Trophoblast cell (in vitro differentiated cells and primary cell): ENCODE results near the gene CFAP52.
"Not testable (repeated sequence)": the region's sequence is repeated elsewhere in the genome, so short reads cannot be mapped to it uniquely, and the experiment has no call there.

ENCODE experiments used
- DNase-seq, 2 donors: peaks; one replicate each; pipeline ENCODE4 v3.0.0-alpha.2; 2016
- H2AFZ ChIP-seq: 2 replicates; pipeline ENCODE4 v1.6.1; 2013; ENCODE audit warnings: low read length, moderate library complexity, mild to moderate bottlenecking; ENCODE audit not compliant: insufficient read depth, poor library complexity
- H2AK5ac ChIP-seq: 2 replicates; pipeline ENCODE4 v1.6.1; 2013; ENCODE audit warnings: mild to moderate bottlenecking, low read length
- H2BK120ac ChIP-seq: 2 replicates; pipeline ENCODE4 v1.6.1; 2013; ENCODE audit warnings: low read length, mild to moderate bottlenecking, moderate library complexity; ENCODE audit not compliant: insufficient read depth, poor library complexity
- H2BK12ac ChIP-seq: 2 replicates; pipeline ENCODE4 v1.6.1; 2013; ENCODE audit warnings: mild to moderate bottlenecking, low read length, moderate library complexity
- H2BK5ac ChIP-seq: 2 replicates; pipeline ENCODE4 v1.6.1; 2013; ENCODE audit warnings: low read length, low read depth, moderate library complexity, mild to moderate bottlenecking; ENCODE audit not compliant: poor library complexity
- H3K14ac ChIP-seq: 2 replicates; pipeline ENCODE4 v1.6.1; 2013; ENCODE audit warnings: mild to moderate bottlenecking, low read length
- H3K18ac ChIP-seq: 2 replicates; pipeline ENCODE4 v1.6.1; 2013; ENCODE audit warnings: mild to moderate bottlenecking, low read length
- H3K23ac ChIP-seq: 2 replicates; pipeline ENCODE4 v1.6.1; 2013; ENCODE audit warnings: low read length
- H3K27ac ChIP-seq: 2 replicates; pipeline ENCODE4 v1.5.1; 2013; ENCODE audit warnings: low read depth, mild to moderate bottlenecking, inconsistent platforms, low read length, moderate library complexity
- H3K27me3 ChIP-seq: 2 replicates; pipeline ENCODE4 v1.6.1; 2013; ENCODE audit warnings: inconsistent platforms, mild to moderate bottlenecking, low read length, moderate library complexity; ENCODE audit not compliant: insufficient read depth
- H3K36me3 ChIP-seq, 2 experiments: 1 replicate in 1 of 2; 2 replicates in 1 of 2; pipeline ENCODE4 v1.6.1; 2013; ENCODE audit warnings: low read length in 2 of 2, mild to moderate bottlenecking in 2 of 2, moderate library complexity in 1 of 2; ENCODE audit not compliant: insufficient read depth in 2 of 2, control insufficient read depth in 1 of 2
- H3K4ac ChIP-seq: 2 replicates; pipeline ENCODE4 v1.6.1; 2013; ENCODE audit warnings: low read depth, mild to moderate bottlenecking, low read length, moderate library complexity
- H3K4me1 ChIP-seq, 2 experiments: 1 replicate in 1 of 2; 2 replicates in 1 of 2; pipeline ENCODE4 v1.6.1; 2013; ENCODE audit warnings: low read length in 2 of 2, mild to moderate bottlenecking in 2 of 2, moderate library complexity in 1 of 2; ENCODE audit not compliant: insufficient read depth in 2 of 2, control insufficient read depth in 1 of 2
- H3K4me2 ChIP-seq: 2 replicates; pipeline ENCODE4 v1.6.1; 2013; ENCODE audit warnings: inconsistent platforms, mild to moderate bottlenecking, low read length, moderate library complexity
- H3K4me3 ChIP-seq: 2 replicates; pipeline ENCODE4 v1.5.1; 2013; ENCODE audit warnings: mild to moderate bottlenecking, low read depth, low read length, inconsistent platforms
- H3K79me1 ChIP-seq: one replicate; pipeline ENCODE4 v1.6.1; 2013; ENCODE audit warnings: low read length
- H3K79me2 ChIP-seq: 2 replicates; pipeline ENCODE4 v1.6.1; 2013; ENCODE audit warnings: low read length, mild to moderate bottlenecking; ENCODE audit not compliant: control insufficient read depth, insufficient read depth, poor library complexity
- H3K9ac ChIP-seq: 2 replicates; pipeline ENCODE4 v1.6.1; 2013; ENCODE audit warnings: mild to moderate bottlenecking, low read length
- H3K9me3 ChIP-seq: 2 replicates; pipeline ENCODE4 v1.6.1; 2013; ENCODE audit warnings: low read depth, mild to moderate bottlenecking, control low read depth, inconsistent platforms, low read length; ENCODE audit not compliant: insufficient read depth
- H4K12ac ChIP-seq: 2 replicates; pipeline ENCODE4 v1.6.1; 2013; ENCODE audit warnings: low read depth, mild to moderate bottlenecking, low read length, moderate library complexity
- H4K8ac ChIP-seq: 2 replicates; pipeline ENCODE4 v1.6.1; 2013; ENCODE audit warnings: low read depth, mild to moderate bottlenecking, low read length, moderate library complexity
- H4K91ac ChIP-seq: one replicate; pipeline ENCODE4 v1.6.1; 2013; ENCODE audit warnings: low read depth, mild to moderate bottlenecking, low read length, moderate library complexity
- WGBS: extraction: QIAGEN DNeasy Blood & Tissue Kit; methylation state at CpG from one replicate; pipeline ENCODE4 v1.1.7; 2013; ENCODE audit warnings: missing lambda C conversion rate; ENCODE audit not compliant: insufficient read length, insufficient coverage; ENCODE audit errors: extremely low coverage; 5-methylcytosine and 5-hydroxymethylcytosine counted together

The CFAP52 gene

DNA sequence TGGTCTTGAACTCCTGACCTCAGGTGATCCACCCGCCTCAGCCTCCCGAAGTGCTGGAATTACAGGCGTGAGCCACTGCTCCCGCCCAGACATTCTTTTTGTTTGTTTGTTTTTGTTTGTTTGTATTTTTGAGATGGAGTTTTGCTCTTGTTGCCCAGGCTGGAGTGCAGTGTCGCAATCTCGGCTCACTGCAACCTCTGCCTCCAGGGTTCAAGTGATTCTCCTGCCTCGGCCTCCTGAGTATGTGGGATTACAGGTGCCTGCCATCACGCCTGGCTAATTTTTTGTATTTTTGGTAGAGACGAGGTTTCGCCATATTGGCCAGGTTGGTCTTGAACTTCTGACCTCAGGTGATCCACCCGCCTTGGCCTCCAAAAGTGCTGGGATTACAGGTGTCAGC, 87.1 kb downstream of the CFAP52 start:
- not testable (repeated sequence) for H3K79me1 ChIP-seq, H4K8ac ChIP-seq, H2AFZ ChIP-seq, H3K23ac ChIP-seq, H3K27me3 ChIP-seq, H3K14ac ChIP-seq, H3K9me3 ChIP-seq, H2BK5ac ChIP-seq, H3K27ac ChIP-seq, H3K79me2 ChIP-seq, H4K91ac ChIP-seq, H2AK5ac ChIP-seq, H3K4ac ChIP-seq, H3K18ac ChIP-seq, H3K4me3 ChIP-seq, H2BK12ac ChIP-seq, H3K9ac ChIP-seq, H3K4me2 ChIP-seq, H4K12ac ChIP-seq, H2BK120ac ChIP-seq, H3K4me1 ChIP-seq
- H3K36me3 ChIP-seq: peaks cover 16 to 20% of the 10 kb centered on the region in 2 experiments
- peak; percentile 52 to 76 for DNase-seq
- WGBS: no CpG with 5 or more reads among the region's 11 CpGs

DNA sequence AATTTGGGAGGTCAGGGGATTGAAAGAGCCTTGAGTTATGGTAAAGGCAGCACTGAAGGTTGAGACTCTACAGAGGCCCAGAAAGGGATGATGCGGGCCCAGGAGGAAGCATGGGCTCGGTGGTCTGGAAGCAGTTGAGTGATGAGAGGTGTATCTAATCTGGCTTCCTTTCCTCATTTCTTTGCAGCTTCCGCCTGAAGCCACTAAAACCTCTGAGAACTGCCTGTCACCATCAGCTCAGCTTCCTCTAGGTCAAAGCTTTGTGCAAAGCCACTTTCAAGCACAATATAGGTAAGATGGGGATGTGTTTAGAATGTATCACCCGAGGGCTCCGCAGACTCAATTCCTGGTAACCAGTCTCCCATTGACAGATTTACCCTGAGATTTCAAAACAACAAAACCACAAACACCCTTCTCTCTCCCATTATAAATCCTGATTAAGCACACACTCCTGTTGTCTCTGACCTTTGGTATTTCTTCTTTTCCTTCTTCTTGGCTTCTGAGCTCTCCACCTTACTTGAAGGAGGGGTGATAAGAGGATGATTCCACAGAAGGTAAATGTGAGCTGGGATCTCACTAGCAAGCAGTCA, 90.1 kb downstream of the CFAP52 start:
- Histone ChIP-seq H4K91ac (no peak overlapping the region), H3K27ac (no peak overlapping the region), H3K18ac (no peak overlapping the region), H3K4ac (no peak overlapping the region), H3K4me2 (no peak overlapping the region), H3K9ac (no peak overlapping the region), H2BK5ac (no peak overlapping the region), H4K12ac (no peak overlapping the region), H2AK5ac (no peak overlapping the region), H3K4me1 (peaks cover 21 to 28% of the 10 kb centered on the region in 2 experiments), H3K79me2 (peaks cover 2% of the 10 kb centered on the region), H3K14ac (no peak overlapping the region), H3K9me3 (no peaks in the 10 kb centered on the region), H3K36me3 (peaks cover 12 to 15% of the 10 kb centered on the region in 2 experiments), H3K4me3 (no peak overlapping the region), H2AFZ (no peak overlapping the region), H3K27me3 (no peaks in the 10 kb centered on the region), H3K23ac (no peak overlapping the region), H2BK12ac (no peak overlapping the region), H4K8ac (no peak overlapping the region), H3K79me1 (peaks cover 18% of the 10 kb centered on the region), H2BK120ac (no peak overlapping the region)
- no CpG with 5 or more reads among the region's 5 CpGs for WGBS
- DNase-seq: no peak

DNA sequence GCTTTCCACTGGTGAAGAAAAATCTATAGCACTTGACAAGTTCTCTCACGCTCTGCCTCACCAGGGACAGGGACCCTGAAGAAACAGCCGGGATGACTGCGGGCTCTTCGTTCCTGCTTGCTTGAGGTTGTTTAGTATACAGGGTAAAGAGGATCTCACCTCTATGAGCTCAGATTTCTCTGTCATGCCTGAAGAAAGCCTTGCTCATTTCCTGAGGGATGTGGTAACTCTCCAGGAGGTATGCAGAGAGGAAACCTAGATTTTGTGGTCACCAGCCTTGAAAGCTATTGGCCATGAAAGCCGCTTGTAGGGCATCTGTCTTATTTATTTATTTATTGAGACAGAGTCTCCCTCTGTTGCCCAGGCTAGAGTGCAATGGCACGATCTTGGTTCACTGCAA, 92.1 kb downstream of the CFAP52 start:
- Histone ChIP-seq H3K18ac (no peak overlapping the region), H3K4ac (no peak overlapping the region), H3K4me1 (peaks cover 25 to 37% of the 10 kb centered on the region in 2 experiments), H3K9me3 (no peaks in the 10 kb centered on the region), H4K12ac (no peak overlapping the region), H3K4me2 (no peak overlapping the region), H3K36me3 (peaks cover 4 to 8% of the 10 kb centered on the region in 2 experiments), H2BK12ac (no peak overlapping the region), H2AK5ac (no peak overlapping the region), H4K91ac (no peak overlapping the region), H2BK120ac (no peak overlapping the region), H3K14ac (no peak overlapping the region), H3K79me2 (peaks cover 4% of the 10 kb centered on the region), H3K79me1 (peaks cover 25% of the 10 kb centered on the region), H3K9ac (no peak overlapping the region), H3K4me3 (no peak overlapping the region), H3K23ac (no peak overlapping the region), H3K27ac (peak overlapping the region; percentile 60), H2BK5ac (no peak overlapping the region), H4K8ac (no peak overlapping the region), H3K27me3 (no peaks in the 10 kb centered on the region), H2AFZ (no peak overlapping the region)
- no CpG with 5 or more reads among the region's 6 CpGs for WGBS
- peak; percentile 70 to 81 for DNase-seq

DNA sequence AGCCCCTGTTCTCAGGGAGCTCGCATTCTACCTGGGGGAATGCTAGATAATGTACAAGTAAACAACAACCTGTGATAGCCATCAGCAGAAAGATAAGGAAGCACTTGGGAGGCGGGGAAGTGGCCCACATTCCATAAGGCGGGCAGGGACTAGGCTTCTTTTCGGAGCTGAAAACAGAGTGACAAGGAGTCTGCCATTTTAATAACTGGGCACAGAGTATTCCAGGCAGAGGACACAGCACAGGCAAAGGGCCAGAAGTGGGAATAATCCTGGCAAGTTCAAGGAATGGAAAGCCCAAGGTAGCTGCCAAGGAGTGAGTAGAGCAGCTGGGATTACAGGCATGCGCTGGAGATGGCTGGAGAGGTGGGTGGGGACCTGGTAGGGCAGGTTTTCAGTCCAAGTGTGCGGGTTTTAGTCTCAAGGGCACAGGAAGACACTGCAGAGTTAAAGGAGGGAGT, 93.1 kb downstream of the CFAP52 start:
- DNase-seq: peak; percentile 88 to 91
- Histone ChIP-seq H2AK5ac (no peak overlapping the region), H2BK120ac (peak overlapping the region; percentile 92), H3K23ac (no peak overlapping the region), H3K4me1 (peaks cover 25 to 39% of the 10 kb centered on the region in 2 experiments), H3K27ac (peak overlapping the region; percentile 88), H3K27me3 (no peaks in the 10 kb centered on the region), H3K36me3 (peaks cover 4 to 8% of the 10 kb centered on the region in 2 experiments), H3K4me2 (peak overlapping the region; percentile 57), H3K9ac (no peak overlapping the region), H3K79me2 (peaks cover 4% of the 10 kb centered on the region), H4K91ac (peak overlapping the region; percentile 33), H3K4ac (no peak overlapping the region), H2BK12ac (peak overlapping the region; percentile 93), H4K8ac (peak overlapping the region; percentile 53), H2BK5ac (peak overlapping the region; percentile 93), H3K18ac (peak overlapping the region; percentile 77), H3K4me3 (no peak overlapping the region), H3K79me1 (peaks cover 29% of the 10 kb centered on the region), H4K12ac (no peak overlapping the region), H2AFZ (peak overlapping the region; percentile 39), H3K14ac (peak overlapping the region; percentile 55), H3K9me3 (no peaks in the 10 kb centered on the region)
- no CpG with 5 or more reads among the region's 6 CpGs for WGBS
